ENCODE results near the gene DKK1. TPM values are rescaled to one million over a fixed set of nuclear protein-coding genes. Genes with fewer than 3 reads are reported as not detected.

Gene DKK1
- total and polyA plus RNA-seq, 5 donors: 0.18 TPM; not detected in 4

DNA sequence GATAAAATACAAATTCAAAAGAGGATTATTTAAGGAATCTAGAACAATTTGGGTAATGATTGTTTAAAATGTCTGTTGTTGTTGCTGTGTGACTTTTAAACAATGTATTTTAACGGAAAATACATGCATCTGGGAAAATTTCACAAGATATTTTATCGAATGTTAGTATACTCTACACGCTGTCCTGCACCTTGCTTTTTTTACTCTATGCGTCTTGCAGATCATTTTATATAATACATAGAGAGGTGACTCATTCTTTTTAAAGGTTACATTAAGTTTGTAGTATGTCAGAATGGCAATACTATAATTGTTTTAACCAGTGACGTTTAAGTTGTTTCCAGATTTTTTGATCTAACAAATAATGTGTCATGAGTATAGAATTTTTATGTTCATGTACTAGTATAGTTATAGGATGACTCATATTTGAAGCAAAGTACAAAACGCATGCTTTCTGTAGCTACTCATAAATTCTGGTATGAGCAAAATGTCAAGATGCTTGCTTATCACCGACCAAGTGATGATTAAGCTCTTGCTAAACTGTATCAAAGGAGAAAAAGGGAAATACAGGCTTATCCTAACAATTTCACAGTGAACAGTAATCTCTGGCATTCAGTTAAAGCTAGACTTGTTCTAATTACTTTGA lies 4.9 kb downstream of the DKK1 start:
- intact Hi-C loops (cut with DNase I): loop anchor here in 2 of 4 donors (10.0 kb wide), 1 partner anchor 336 kb away; no protein-coding TSS in a partner anchor
- DNase-seq (no peak), ATAC-seq (no peak)
- WGBS: 72% methylated on average over 7 of the region's 7 CpGs
- Histone ChIP-seq H3K4me1 (ENCODE audit: control insufficient read depth, insufficient read depth, low read length) (no peaks in the 10 kb centered on the region), H3K4me3 (ENCODE audit: low read length) (no peak overlapping the region), H3K27me3 (ENCODE audit: control insufficient read depth, insufficient read depth) (no peaks in the 10 kb centered on the region), H3K9me3 (ENCODE audit: control insufficient read depth, low read length) (no peaks in the 10 kb centered on the region), H3K27ac (ENCODE audit: low read length) (no peak overlapping the region)

DNA sequence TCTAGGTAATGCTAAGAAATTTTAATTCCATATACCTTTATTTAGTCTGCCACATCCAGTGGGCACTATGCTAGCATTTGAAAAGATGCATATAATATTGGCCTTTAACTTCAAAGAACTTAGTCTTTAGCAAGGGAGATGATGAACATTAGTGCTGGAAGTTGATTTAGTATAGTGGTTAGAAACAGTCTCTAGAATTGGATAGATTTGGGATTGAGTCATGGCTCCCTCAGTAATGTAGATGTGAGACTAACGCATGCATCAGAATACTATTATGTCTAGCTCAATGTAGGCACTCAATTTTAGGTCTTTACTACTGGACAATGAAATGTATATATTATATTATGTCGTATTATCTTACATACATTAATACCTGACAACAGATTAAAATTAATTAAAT lies 5.8 kb downstream of the DKK1 start:
- no peak for ATAC-seq
- Histone ChIP-seq H3K9me3 (ENCODE audit: control insufficient read depth, low read length) (no peaks in the 10 kb centered on the region), H3K4me3 (ENCODE audit: low read length) (no peak overlapping the region), H3K4me1 (ENCODE audit: control insufficient read depth, insufficient read depth, low read length) (no peaks in the 10 kb centered on the region), H3K27me3 (ENCODE audit: control insufficient read depth, insufficient read depth) (no peaks in the 10 kb centered on the region), H3K27ac (ENCODE audit: low read length) (no peak overlapping the region)
- intact Hi-C loops (cut with DNase I): loop anchor here in 2 of 4 donors (10.0 kb wide), 1 partner anchor 335 kb away; no protein-coding TSS in a partner anchor
- no peak for DNase-seq
- 94% methylated on average over 2 of the region's 2 CpGs for WGBS

DNA sequence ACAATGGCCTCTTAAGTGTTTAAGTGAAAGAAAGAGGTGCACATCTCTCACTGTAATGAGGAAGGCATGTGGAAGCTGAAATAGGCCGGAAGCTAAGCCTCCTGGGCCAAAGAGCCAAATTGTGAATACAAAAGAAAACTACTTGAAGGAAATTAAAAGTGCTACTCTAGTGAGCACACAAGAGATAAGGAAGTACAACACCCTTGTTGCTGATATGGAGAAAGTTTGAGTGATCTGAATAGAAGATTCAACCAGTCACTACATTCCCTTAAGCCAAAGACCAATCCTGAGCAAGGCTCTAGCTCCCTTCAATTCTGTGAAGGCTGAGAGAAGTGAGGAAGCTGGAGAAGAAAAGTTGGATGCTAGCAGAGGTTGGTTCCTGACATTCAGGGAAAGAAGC lies 8.2 kb downstream of the DKK1 start:
- WGBS: 84% methylated on average over 1 of the region's 1 CpG
- intact Hi-C loops (cut with DNase I): no loop called here

GRCh38 chr10:52322936-52323335 lies 8.9 kb downstream of the DKK1 start:
- Histone ChIP-seq H3K27me3 (ENCODE audit: control insufficient read depth, insufficient read depth) (no peaks in the 10 kb centered on the region), H3K4me3 (ENCODE audit: low read length) (no peak overlapping the region), H3K9me3 (ENCODE audit: control insufficient read depth, low read length) (no peaks in the 10 kb centered on the region), H3K27ac (ENCODE audit: low read length) (no peak overlapping the region), H3K4me1 (ENCODE audit: control insufficient read depth, insufficient read depth, low read length) (no peaks in the 10 kb centered on the region)
- WGBS: 86% methylated on average over 1 of the region's 1 CpG
- intact Hi-C loops (cut with DNase I): no loop called here
- ATAC-seq: no peak
- DNase-seq: no peak

More for the DNA sequence above, 8.2 kb downstream of the DKK1 start:
- no peaks in the 10 kb centered on the region for H3K4me1 ChIP-seq (ENCODE audit: control insufficient read depth, insufficient read depth, low read length)
- H3K27me3 ChIP-seq (ENCODE audit: control insufficient read depth, insufficient read depth): no peaks in the 10 kb centered on the region
- ATAC-seq: no peak
- H3K9me3 ChIP-seq (ENCODE audit: control insufficient read depth, low read length): no peaks in the 10 kb centered on the region
- no peak overlapping the region for H3K4me3 ChIP-seq (ENCODE audit: low read length)
- H3K27ac ChIP-seq (ENCODE audit: low read length): no peak overlapping the region
- no peak for DNase-seq

- ATAC-seq (no peak), DNase-seq (no peak)
- intact Hi-C loops (cut with DNase I): no loop called here
- Histone ChIP-seq H3K9me3 (ENCODE audit: control insufficient read depth, low read length) (no peaks in the 10 kb centered on the region), H3K4me3 (ENCODE audit: low read length) (no peak overlapping the region), H3K27ac (ENCODE audit: low read length) (no peak overlapping the region), H3K4me1 (ENCODE audit: control insufficient read depth, insufficient read depth, low read length) (no peaks in the 10 kb centered on the region), H3K27me3 (ENCODE audit: control insufficient read depth, insufficient read depth) (peaks cover 2% of the 10 kb centered on the region)
- 74% methylated on average over 2 of the region's 2 CpGs for WGBS
Observed at GRCh38 chr10:52326382-52326781, 12.3 kb downstream of the DKK1 start.

- no peak overlapping the region for H3K27ac ChIP-seq (ENCODE audit: low read length)
- 80% methylated on average over 3 of the region's 3 CpGs for WGBS
- ATAC-seq (no peak), DNase-seq (no peak)
- no peaks in the 10 kb centered on the region for H3K4me1 ChIP-seq (ENCODE audit: control insufficient read depth, insufficient read depth, low read length)
- intact Hi-C loops (cut with DNase I): no loop called here
- peaks cover 2% of the 10 kb centered on the region for H3K27me3 ChIP-seq (ENCODE audit: control insufficient read depth, insufficient read depth)
- H3K9me3 ChIP-seq (ENCODE audit: control insufficient read depth, low read length): no peaks in the 10 kb centered on the region
- no peak overlapping the region for H3K4me3 ChIP-seq (ENCODE audit: low read length)
Observed at GRCh38 chr10:52331638-52332364, 17.7 kb downstream of the DKK1 start.

- no peaks in the 10 kb centered on the region for H3K9me3 ChIP-seq (ENCODE audit: control insufficient read depth, low read length)
- no peak for DNase-seq
- WGBS: 67% methylated on average over 5 of the region's 5 CpGs
- intact Hi-C loops (cut with DNase I): no loop called here
- ATAC-seq: no peak
- H3K4me1 ChIP-seq (ENCODE audit: control insufficient read depth, insufficient read depth, low read length): no peaks in the 10 kb centered on the region
- H3K27me3 ChIP-seq (ENCODE audit: control insufficient read depth, insufficient read depth): peaks cover 2% of the 10 kb centered on the region
- H3K27ac ChIP-seq (ENCODE audit: low read length): no peak overlapping the region
- H3K4me3 ChIP-seq (ENCODE audit: low read length): no peak overlapping the region
Observed at GRCh38 chr10:52332815-52333214, 18.7 kb downstream of the DKK1 start.

- no peaks in the 10 kb centered on the region for H3K4me1 ChIP-seq (ENCODE audit: control insufficient read depth, insufficient read depth, low read length)
- peaks cover 2% of the 10 kb centered on the region for H3K27me3 ChIP-seq (ENCODE audit: control insufficient read depth, insufficient read depth)
- intact Hi-C loops (cut with DNase I): no loop called here
- no peak overlapping the region for H3K27ac ChIP-seq (ENCODE audit: low read length)
- H3K4me3 ChIP-seq (ENCODE audit: low read length): no peak overlapping the region
- DNase-seq: no peak
- no peaks in the 10 kb centered on the region for H3K9me3 ChIP-seq (ENCODE audit: control insufficient read depth, low read length)
- 79% methylated on average over 1 of the region's 1 CpG for whole genome bisulfite sequencing
- ATAC-seq: no peak
Observed at GRCh38 chr10:52334595-52334994, 20.5 kb downstream of the DKK1 start.

- 74% methylated on average over 1 of the region's 1 CpG for WGBS
- H3K4me1 ChIP-seq (ENCODE audit: control insufficient read depth, insufficient read depth, low read length): no peaks in the 10 kb centered on the region
- no peak for DNase-seq
- H3K9me3 ChIP-seq (ENCODE audit: control insufficient read depth, low read length): no peaks in the 10 kb centered on the region
- ATAC-seq: no peak
- H3K4me3 ChIP-seq (ENCODE audit: low read length): no peak overlapping the region
- intact Hi-C loops (cut with DNase I): no loop called here
- H3K27ac ChIP-seq (ENCODE audit: low read length): no peak overlapping the region
- H3K27me3 ChIP-seq (ENCODE audit: control insufficient read depth, insufficient read depth): peaks cover 2% of the 10 kb centered on the region
Observed at GRCh38 chr10:52335665-52336064, 21.6 kb downstream of the DKK1 start.

DNA sequence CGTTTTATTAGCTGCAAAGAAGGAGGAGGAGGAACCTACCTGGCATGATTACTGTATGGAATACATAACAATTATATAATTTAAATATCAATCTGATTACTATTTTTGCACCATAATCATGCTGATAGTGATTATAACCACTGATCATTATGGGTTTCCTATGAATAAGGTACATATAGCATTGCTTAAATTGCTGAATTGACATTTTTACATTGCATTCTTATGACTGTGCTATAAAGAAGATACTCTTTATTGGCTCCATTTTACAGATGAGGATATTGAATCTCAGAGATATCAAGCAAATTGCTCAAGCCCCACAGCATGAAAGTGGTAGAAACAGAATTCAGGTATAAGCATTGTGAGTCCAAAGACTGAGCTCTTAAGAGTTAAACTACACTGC lies 23.1 kb downstream of the DKK1 start:
- intact Hi-C loops (cut with DNase I): no loop called here
- H3K27ac ChIP-seq (ENCODE audit: low read length): no peak overlapping the region
- no peak for ATAC-seq
- no peaks in the 10 kb centered on the region for H3K9me3 ChIP-seq (ENCODE audit: control insufficient read depth, low read length)
- no peak overlapping the region for H3K4me3 ChIP-seq (ENCODE audit: low read length)
- no peaks in the 10 kb centered on the region for H3K27me3 ChIP-seq (ENCODE audit: control insufficient read depth, insufficient read depth)
- WGBS: 76% methylated on average over 1 of the region's 1 CpG
- H3K4me1 ChIP-seq (ENCODE audit: control insufficient read depth, insufficient read depth, low read length): no peaks in the 10 kb centered on the region
- no peak for DNase-seq

GRCh38 chr10:52343439-52343838 lies 29.4 kb downstream of the DKK1 start:
- ATAC-seq: no peak
- no peaks in the 10 kb centered on the region for H3K4me1 ChIP-seq (ENCODE audit: control insufficient read depth, insufficient read depth, low read length)
- 69% methylated on average over 4 of the region's 4 CpGs for WGBS

More at GRCh38 chr10:52343439-52343838, 29.4 kb downstream of the DKK1 start:
- Histone ChIP-seq H3K9me3 (ENCODE audit: control insufficient read depth, low read length) (no peaks in the 10 kb centered on the region), H3K4me3 (ENCODE audit: low read length) (no peak overlapping the region), H3K27me3 (ENCODE audit: control insufficient read depth, insufficient read depth) (no peaks in the 10 kb centered on the region), H3K27ac (ENCODE audit: low read length) (no peak overlapping the region)
- intact Hi-C loops (cut with DNase I): no loop called here
- no peak for DNase-seq

Data from right cardiac atrium (tissue), 5 donors.